C4-2B (cell line): ENCODE measurements around the gene BRWD1.

Experiments
- CTCF ChIP-seq: fragments of 450-650 bp; conservative IDR thresholded peaks from 2 replicates; pipeline ENCODE4 v1.5.1; 2017; ENCODE audit warnings: mild to moderate bottlenecking
- ZFX ChIP-seq: fragments of 450-650 bp; IDR thresholded peaks from 2 replicates; pipeline ENCODE4 v1.6.1; 2017

- TF ChIP-seq CTCF (no peak), ZFX (no peak)
Measured at GRCh38 chr21:39269620-39270019, 43.8 kb downstream of the BRWD1 start.
